SK-N-SH (cell line): Measurements from ENCODE around the gene MBP. TPM values are rescaled to one million over a fixed set of nuclear protein-coding genes. Genes with fewer than 3 reads are reported as not detected.

Experiments used
- CTCF ChIA-PET: fragments of 300-600, 350-600 bp; formaldehyde crosslinking; extraction: SDS; loops from one replicate; lab custom pipeline; 2021; lab: Yijun Ruan, JAX
- POLR2A ChIA-PET: fragments of 350-600 bp; sonication (Branson Sonifier 250); formaldehyde crosslinking; extraction: SDS; loops from one replicate; lab custom pipeline; 2020; ENCODE audit warnings: antibody characterized with exemption, inconsistent platforms; lab: Yijun Ruan, JAX
- DNase-seq: peaks from one replicate; pipeline ENCODE4 v3.0.0; 2012
- H2AFZ ChIP-seq: fragments of 200-600 bp; sonication (generic); 2 replicates; pipeline ENCODE4 v1.8.1; 2016; ENCODE audit warnings: antibody characterized with exemption, mild to moderate bottlenecking, low read depth
- H3F3A ChIP-seq: fragments of 200-600 bp; sonication (generic); replicated peaks from 2 replicates; pipeline ENCODE3; 2016; ENCODE audit warnings: antibody characterized with exemption, mild to moderate bottlenecking; ENCODE audit not compliant: insufficient read depth
- H3K27ac ChIP-seq, 2 experiments: fragments of 200-500 bp in 1 of 2; fragments of 200-600 bp in 1 of 2; sonication (Bioruptor generic) in 1 of 2; sonication (generic), shearing (Covaris generic) in 1 of 2; 2 replicates each; pipeline versions ENCODE4 v1.5.1 to v1.6.1; 2014 to 2016; ENCODE audit warnings: low read depth in 2 of 2, inconsistent platforms in 1 of 2, low read length in 1 of 2, mild to moderate bottlenecking in 1 of 2, mixed read lengths in 1 of 2
- H3K27me3 ChIP-seq: fragments of 200-600 bp; sonication (generic), shearing (Covaris generic); 2 replicates; pipeline ENCODE4 v1.6.1; 2016; ENCODE audit warnings: mixed run types; ENCODE audit not compliant: insufficient read depth
- H3K36me3 ChIP-seq, 2 experiments: fragments of 200-500 bp in 1 of 2; fragments of 200-600 bp in 1 of 2; sonication (Bioruptor generic) in 1 of 2; sonication (generic) in 1 of 2; replicated peaks in 1 of 2; 2 replicates each; pipeline versions ENCODE3 to v1.5.1; 2014 to 2016; ENCODE audit warnings: low read length in 1 of 2, mild to moderate bottlenecking in 1 of 2; ENCODE audit not compliant: insufficient read depth in 2 of 2, control insufficient read depth in 1 of 2
- H3K4me1 ChIP-seq, 2 experiments: fragments of 200-500 bp in 1 of 2; fragments of 200-600 bp in 1 of 2; sonication (Bioruptor generic) in 1 of 2; sonication (generic), shearing (Covaris generic) in 1 of 2; 2 replicates each; pipeline versions ENCODE4 v1.5.1 to v1.6.1; 2014 to 2016; ENCODE audit warnings: low read depth in 1 of 2, low read length in 1 of 2, mixed run types in 1 of 2; ENCODE audit not compliant: insufficient read depth in 2 of 2, control insufficient read depth in 1 of 2
- H3K4me2 ChIP-seq: fragments of 200-600 bp; sonication (generic), shearing (Covaris generic); 2 replicates; pipeline ENCODE4 v1.6.1; 2017; ENCODE audit warnings: mixed run types
- H3K4me3 ChIP-seq, 2 experiments: fragments of 200-500 bp in 1 of 2; fragments of 200-600 bp in 1 of 2; sonication (Bioruptor generic) in 1 of 2; sonication (generic), shearing (Covaris generic) in 1 of 2; 2 replicates each; pipeline versions ENCODE4 v1.5.1 to v1.8.1; 2014 to 2016; ENCODE audit warnings: low read depth in 2 of 2, inconsistent platforms in 1 of 2, low read length in 1 of 2, mild to moderate bottlenecking in 1 of 2, mixed read lengths in 1 of 2, moderate library complexity in 1 of 2
- H3K79me2 ChIP-seq: fragments of 200-600 bp; sonication (generic); 2 replicates; pipeline ENCODE4 v1.8.1; 2017; ENCODE audit warnings: mild to moderate bottlenecking; ENCODE audit not compliant: insufficient read depth
- H3K9ac ChIP-seq: fragments of 200-600 bp; sonication (generic); 2 replicates; pipeline ENCODE4 v1.6.1; 2017; ENCODE audit warnings: mixed run types
- H3K9me2 ChIP-seq: fragments of 200-600 bp; sonication (generic); 2 replicates; pipeline ENCODE4 v1.6.1; 2017; ENCODE audit warnings: mixed run types
- H3K9me3 ChIP-seq: fragments of 200-600 bp; sonication (generic); 2 replicates; pipeline ENCODE4 v1.6.1; 2017; ENCODE audit warnings: mixed run types, mild to moderate bottlenecking, moderate library complexity
- H4K20me1 ChIP-seq: fragments of 200-600 bp; sonication (generic); 2 replicates; pipeline ENCODE4 v1.6.1; 2017; ENCODE audit warnings: mild to moderate bottlenecking, mixed run types; ENCODE audit not compliant: insufficient read depth
- FOSL2 ChIP-seq: IDR thresholded peaks from 2 replicates; pipeline ENCODE4 v1.4.0; 2012; ENCODE audit warnings: low read depth, mild to moderate bottlenecking, moderate library complexity, borderline replicate concordance
- FOXM1 ChIP-seq: IDR thresholded peaks from 2 replicates; pipeline ENCODE4 v1.4.0; 2012; ENCODE audit warnings: low read depth, mild to moderate bottlenecking
- GABPA ChIP-seq: IDR thresholded peaks from 2 replicates; pipeline ENCODE4 v1.4.0; 2012; ENCODE audit warnings: low read depth, mild to moderate bottlenecking
- JUND ChIP-seq: IDR thresholded peaks from 2 replicates; pipeline ENCODE4 v1.4.0; 2012
- MAX ChIP-seq: IDR thresholded peaks from 2 replicates; pipeline ENCODE4 v1.4.0; 2012; ENCODE audit warnings: low read depth
- PBX3 ChIP-seq: IDR thresholded peaks from 2 replicates; pipeline ENCODE4; 2012
- REST ChIP-seq: IDR thresholded peaks from 2 replicates; pipeline ENCODE4 v1.6.1; 2012; ENCODE audit warnings: mild to moderate bottlenecking, low read depth, low read length, moderate library complexity
- SIN3A ChIP-seq: IDR thresholded peaks from 2 replicates; pipeline ENCODE4 v1.6.1; 2012; ENCODE audit warnings: low read depth, mild to moderate bottlenecking, low read length, moderate library complexity, borderline replicate concordance
- SMC3 ChIP-seq: IDR thresholded peaks from 2 replicates; pipeline ENCODE4 v1.6.1; 2012; ENCODE audit warnings: low read depth, low read length, improper control_type of control experiment
- TAF1 ChIP-seq: IDR thresholded peaks from 2 replicates; pipeline ENCODE4 v1.6.1; 2012; ENCODE audit warnings: low read depth, mild to moderate bottlenecking, low read length, moderate library complexity, borderline replicate concordance
- TEAD4 ChIP-seq: IDR thresholded peaks from 2 replicates; pipeline ENCODE4 v1.4.0; 2012; ENCODE audit warnings: mild to moderate bottlenecking, borderline replicate concordance; ENCODE audit not compliant: insufficient read depth
- USF1 ChIP-seq: IDR thresholded peaks from 2 replicates; pipeline ENCODE4 v1.4.0; 2012; ENCODE audit warnings: low read depth, borderline replicate concordance
- YY1 ChIP-seq: IDR thresholded peaks from 2 replicates; pipeline ENCODE4 v1.4.0; 2012; ENCODE audit warnings: low read depth, mild to moderate bottlenecking
- ZBTB33 ChIP-seq: IDR thresholded peaks from 2 replicates; pipeline ENCODE4 v1.4.0; 2012; ENCODE audit warnings: low read depth, borderline replicate concordance
- WGBS: methylation state at CpG from one replicate; pipeline ENCODE4 v1.1.6; 2017; ENCODE audit warnings: low lambda C conversion rate; 5-methylcytosine and 5-hydroxymethylcytosine counted together
- polyA plus RNA-seq, 3 experiments: library from polyadenylated mRNA; depleted of rRNA; stranded (reverse); fragments of >200 nt; gene quantifications; 2 replicates each; pipeline ENCODE4 v1.2.3, GENCODE V29; 2012

Gene MBP
- polyA plus RNA-seq, 1 of the 3 experiments (the other 2 are of a cell fraction), result 1.6 TPM

- H2AFZ ChIP-seq, result no peak overlapping the region
- no peaks in the 10 kb centered on the region for H3K27me3 ChIP-seq
- H3K9me3 ChIP-seq, result no peaks in the 10 kb centered on the region
- H3K4me1 ChIP-seq, result no peaks in the 10 kb centered on the region
- no peak for TF ChIP-seq SMC3
- TF ChIP-seq USF1, result no peak
- no peak for TF ChIP-seq JUND
- no peak for TF ChIP-seq GABPA
- H4K20me1 ChIP-seq, result no peaks in the 10 kb centered on the region
- no peak overlapping the region for H3K4me3 ChIP-seq
- 69% methylated on average over 5 of the region's 7 CpGs for WGBS
- H3K9ac ChIP-seq, result no peak overlapping the region
- DNase-seq, result no peak
- no peak overlapping the region for H3K4me2 ChIP-seq
- no peaks in the 10 kb centered on the region for H3F3A ChIP-seq
- POLR2A ChIA-PET, result no interaction called here
- no peak overlapping the region for H3K27ac ChIP-seq
- H3K36me3 ChIP-seq, result no peaks in the 10 kb centered on the region
- no peaks in the 10 kb centered on the region for H3K79me2 ChIP-seq
- no peaks in the 10 kb centered on the region for H3K9me2 ChIP-seq
- CTCF ChIA-PET, result interaction anchor here (1.6 to 2.9 kb wide), 2 partner anchors 7 to 30 kb away, joined by 3 to 13 read pairs; no protein-coding TSS in a partner anchor
These were observed 102.4 kb downstream of the MBP start for GRCh38 chr18:77030201-77030600.

- no peaks in the 10 kb centered on the region for H3F3A ChIP-seq
- no peak overlapping the region for H3K4me2 ChIP-seq
- H3K27me3 ChIP-seq, result no peaks in the 10 kb centered on the region
- no peaks in the 10 kb centered on the region for H3K79me2 ChIP-seq
- CTCF ChIA-PET, result interaction anchor here (1.1 kb wide), 1 partner anchor 104 kb away, joined by 3 read pairs; no protein-coding TSS in a partner anchor
- H3K4me1 ChIP-seq, result no peaks in the 10 kb centered on the region
- H3K36me3 ChIP-seq, result no peaks in the 10 kb centered on the region
- H3K9me3 ChIP-seq, result no peaks in the 10 kb centered on the region
- TF ChIP-seq TAF1 (no peak), JUND (no peak), MAX (no peak), ZBTB33 (no peak), TEAD4 (no peak), SIN3A (no peak), YY1 (no peak), PBX3 (no peak), FOSL2 (no peak), FOXM1 (no peak), REST (no peak)
- TF ChIP-seq, all 33 proteins: peak for 0
- Histone ChIP-seq H3K4me3 (no peak overlapping the region), H3K9me2 (no peaks in the 10 kb centered on the region), H2AFZ (no peak overlapping the region), H3K9ac (no peak overlapping the region), H3K27ac (no peak overlapping the region), H4K20me1 (no peaks in the 10 kb centered on the region)
- POLR2A ChIA-PET, result no interaction called here
- 90% methylated on average over 22 of the region's 28 CpGs for WGBS
- DNase-seq, result no peak
These were observed 106.7 kb downstream of the MBP start for GRCh38 chr18:77025831-77026363.
